HepG2 (cell line): ENCODE measurements around the gene HELZ2. TPM values are rescaled to one million over a fixed set of nuclear protein-coding genes. Genes with fewer than 3 reads are reported as not detected.

Experiments used
- AKAP8 ChIP-seq: sonication (generic); formaldehyde crosslinking; IDR thresholded peaks from 2 replicates; pipeline ENCODE4 v1.5.1; 2020; ENCODE audit warnings: mild to moderate bottlenecking, missing genetic modification reagents
- ARHGAP35 ChIP-seq: sonication (generic); formaldehyde crosslinking; IDR thresholded peaks from 2 replicates; pipeline ENCODE4 v1.9.0; 2022; ENCODE audit warnings: mild to moderate bottlenecking, inconsistent platforms, moderate library complexity, missing genetic modification reagents, borderline replicate concordance
- CEBPG ChIP-seq: IDR thresholded peaks from 2 replicates; pipeline ENCODE4 v1.6.1; 2016
- CREM ChIP-seq, 2 experiments: sonication (generic) in 1 of 2; formaldehyde crosslinking in 1 of 2; IDR thresholded peaks; 2 replicates each; pipeline versions ENCODE4 v1.4.0 to v1.6.1; 2016 to 2020; ENCODE audit warnings: antibody characterized with exemption in 1 of 2, mild to moderate bottlenecking in 1 of 2, missing genetic modification reagents in 1 of 2
- GATAD2A ChIP-seq: IDR thresholded peaks from 2 replicates; pipeline ENCODE4 v1.6.1; 2016
- GFI1 ChIP-seq: sonication (generic); formaldehyde crosslinking; IDR thresholded peaks from 2 replicates; pipeline ENCODE4 v1.5.0; 2020; ENCODE audit warnings: missing genetic modification reagents, mild to moderate bottlenecking, borderline replicate concordance
- MAFG ChIP-seq: sonication (generic); formaldehyde crosslinking; IDR thresholded peaks from 2 replicates; pipeline ENCODE4 v1.5.1; 2020; ENCODE audit warnings: mild to moderate bottlenecking, missing genetic modification reagents
- NCOA2 ChIP-seq: sonication (generic); formaldehyde crosslinking; IDR thresholded peaks from 2 replicates; pipeline ENCODE4 v1.8.0; 2022; ENCODE audit warnings: inconsistent platforms
- PRPF4 ChIP-seq: fragments of 200-400 bp; formaldehyde crosslinking; IDR thresholded peaks from 2 replicates; pipeline ENCODE4 v1.6.1; 2016; ENCODE audit warnings: low read length, low read depth; ENCODE audit not compliant: poor library complexity, severe bottlenecking
- RARA ChIP-seq: IDR thresholded peaks from 2 replicates; pipeline ENCODE4 v1.6.1; 2016; ENCODE audit warnings: missing genetic modification reagents, missing compliant biosample characterization
- SCMH1 ChIP-seq: sonication (generic); formaldehyde crosslinking; IDR thresholded peaks from 2 replicates; pipeline ENCODE4 v1.9.0; 2021; ENCODE audit warnings: missing genetic modification reagents, mild to moderate bottlenecking, borderline replicate concordance
- SIX1 ChIP-seq: sonication (generic); formaldehyde crosslinking; IDR thresholded peaks from 2 replicates; pipeline ENCODE4 v1.4.0; 2020; ENCODE audit warnings: missing genetic modification reagents, borderline replicate concordance
- SKI ChIP-seq: fragments of 450-650 bp; IDR thresholded peaks from one replicate; pipeline ENCODE4 v1.6.1; 2018; ENCODE audit warnings: mild to moderate bottlenecking; ENCODE audit not compliant: partially characterized antibody
- SNRNP70 ChIP-seq: fragments of 200-400 bp; formaldehyde crosslinking; IDR thresholded peaks from 2 replicates; pipeline ENCODE4 v1.6.1; 2017; ENCODE audit warnings: mild to moderate bottlenecking, low read depth, low read length, moderate library complexity
- SOX6 ChIP-seq, 2 experiments: fragments of 450-650 bp in 1 of 2; sonication (generic) in 1 of 2; formaldehyde crosslinking in 1 of 2; IDR thresholded peaks; 2 replicates each; pipeline versions ENCODE4 v1.4.0 to v1.6.1; 2017 to 2020; ENCODE audit warnings: antibody characterized with exemption in 1 of 2, mild to moderate bottlenecking in 1 of 2, missing genetic modification reagents in 1 of 2
- ZBTB7A ChIP-seq: sonication (generic); formaldehyde crosslinking; IDR thresholded peaks from 2 replicates; pipeline ENCODE4 v1.8.0; 2022; ENCODE audit warnings: mild to moderate bottlenecking, missing genetic modification reagents
- ZFP91 ChIP-seq: sonication (generic); formaldehyde crosslinking; IDR thresholded peaks from 2 replicates; pipeline ENCODE4 v1.9.0; 2022; ENCODE audit warnings: missing genetic modification reagents, mild to moderate bottlenecking, borderline replicate concordance
- ZFX ChIP-seq: sonication (generic); formaldehyde crosslinking; IDR thresholded peaks from 2 replicates; pipeline ENCODE4 v1.4.0; 2020; ENCODE audit warnings: mild to moderate bottlenecking, low read depth, missing genetic modification reagents, moderate library complexity
- ZKSCAN5 ChIP-seq: sonication (generic); formaldehyde crosslinking; IDR thresholded peaks from 2 replicates; pipeline ENCODE4 v1.5.1; 2020; ENCODE audit warnings: mild to moderate bottlenecking, missing genetic modification reagents
- ZMAT5 ChIP-seq: sonication (generic); formaldehyde crosslinking; IDR thresholded peaks from 2 replicates; pipeline ENCODE4 v1.5.0; 2020; ENCODE audit warnings: mild to moderate bottlenecking, low read depth, missing genetic modification reagents, borderline replicate concordance
- ZNF138 ChIP-seq: sonication (generic); formaldehyde crosslinking; IDR thresholded peaks from 2 replicates; pipeline ENCODE4 v1.5.0; 2020; ENCODE audit warnings: mild to moderate bottlenecking, low read depth, missing genetic modification reagents
- ZNF335 ChIP-seq: sonication (generic); formaldehyde crosslinking; IDR thresholded peaks from 2 replicates; pipeline ENCODE4 v1.4.0; 2020; ENCODE audit warnings: missing genetic modification reagents
- ZNF383 ChIP-seq: sonication (generic); formaldehyde crosslinking; IDR thresholded peaks from 2 replicates; pipeline ENCODE4 v1.4.0; 2020; ENCODE audit warnings: missing genetic modification reagents, mild to moderate bottlenecking, borderline replicate concordance
- ZNF567 ChIP-seq: sonication (generic); formaldehyde crosslinking; IDR thresholded peaks from 2 replicates; pipeline ENCODE4 v1.8.1; 2023; ENCODE audit warnings: mild to moderate bottlenecking, missing genetic modification reagents, borderline replicate concordance
- ZNF577 ChIP-seq: sonication (generic); formaldehyde crosslinking; IDR thresholded peaks from 2 replicates; pipeline ENCODE4 v1.4.0; 2020; ENCODE audit warnings: mild to moderate bottlenecking, low read depth, missing genetic modification reagents, borderline replicate concordance
- ZNF615 ChIP-seq: sonication (generic); formaldehyde crosslinking; IDR thresholded peaks from 2 replicates; pipeline ENCODE4 v1.5.0; 2020; ENCODE audit warnings: mild to moderate bottlenecking, missing genetic modification reagents, borderline replicate concordance
- polyA plus RNA-seq, 8 experiments: library from polyadenylated mRNA; depleted of rRNA in 3 of 8; stranded (reverse) in 7 of 8; unstranded in 1 of 8; fragments of >200 nt; fragmentation: Illumina TruSeq in 4 of 8; extraction: Trizol in 4 of 8; gene quantifications; 2 replicates each; pipeline versions ENCODE4 v1.2.1 to v1.2.3, GENCODE V29; 2011 to 2016; ENCODE audit warnings: low read depth in 4 of 8, missing spikeins in 1 of 8, mixed read lengths in 1 of 8; ENCODE audit not compliant: insufficient read depth in 1 of 8
- total RNA-seq, 5 experiments: library from RNA; depleted of rRNA; stranded (reverse); fragments of >200 nt; fragmentation: Illumina TruSeq; extraction: Trizol; gene quantifications; 2 replicates each; pipeline ENCODE4 v1.2.3, GENCODE V29; 2016; ENCODE audit warnings: low read depth in 1 of 5
- TF ChIP-seq, protein P1 (sequence below): sonication (generic); formaldehyde crosslinking; IDR thresholded peaks from 2 replicates; pipeline ENCODE4 v1.5.1; 2020; ENCODE audit warnings: missing genetic modification reagents, mild to moderate bottlenecking, borderline replicate concordance
- TF ChIP-seq, protein P2 (sequence below): sonication (generic); formaldehyde crosslinking; IDR thresholded peaks from 2 replicates; pipeline ENCODE4 v1.8.1; 2023; ENCODE audit warnings: missing genetic modification reagents, mild to moderate bottlenecking, borderline replicate concordance

HELZ2 gene
- total and polyA plus RNA-seq, 2 of the 13 experiments (the other 11 are each of a cell fraction or from before 2014, with no cell fraction given): 9.6 to 10.1 TPM

- no peak for TF ChIP-seq SOX6 (IDR thresholded peaks at IDR 0.05)
- TF ChIP-seq SOX6 (CRISPR knock-in tag; IDR thresholded peaks at IDR 0.05): no peak
- peak; percentile 41; the same call in 1 of the 2 replicates for TF ChIP-seq MAFG (CRISPR knock-in tag)
- peak; percentile 60; the same call in 1 of the 2 replicates for TF ChIP-seq ZNF577 (CRISPR knock-in tag)
- no peak for TF ChIP-seq ZNF383
- TF ChIP-seq SNRNP70: no peak
- TF ChIP-seq SIX1 (CRISPR knock-in tag): no peak
- TF ChIP-seq CEBPG: no peak
- no peak for TF ChIP-seq ZKSCAN5 (CRISPR knock-in tag)
- no peak for TF ChIP-seq ZNF615 (CRISPR knock-in tag)
- peak; percentile 89 for TF ChIP-seq ARHGAP35 (CRISPR knock-in tag)
- peak; percentile 70 for TF ChIP-seq ZFX
- TF ChIP-seq AKAP8 (CRISPR knock-in tag): peak; percentile 14; the same call in 1 of the 2 replicates
- no peak for TF ChIP-seq ZMAT5 (CRISPR knock-in tag)
- no peak for TF ChIP-seq GFI1 (CRISPR knock-in tag)
- no peak for TF ChIP-seq RARA (CRISPR knock-in tag)
- peak; percentile 47; the same call in 1 of the 2 replicates for TF ChIP-seq ZFP91
- no peak for TF ChIP-seq SCMH1 (CRISPR knock-in tag)
- no peak for TF ChIP-seq CREM (IDR thresholded peaks at IDR 0.05)
- TF ChIP-seq CREM (CRISPR knock-in tag; IDR thresholded peaks at IDR 0.05): no peak
- TF ChIP-seq SKI: no peak
- peak; percentile 91; the same call in 1 of the 2 replicates for TF ChIP-seq ZBTB7A (CRISPR knock-in tag)
- TF ChIP-seq ZNF138 (CRISPR knock-in tag): no peak
- TF ChIP-seq ZNF335 (CRISPR knock-in tag): 0 out of 2 replicates have a peak, but pooled peaks have one; percentile 37
- peak; percentile 12; the same call in 1 of the 2 replicates for TF ChIP-seq NCOA2 (CRISPR knock-in tag)
- peak; percentile 57 for TF ChIP-seq ZNF567
- TF ChIP-seq PRPF4: no peak
- TF ChIP-seq, protein P1, sequence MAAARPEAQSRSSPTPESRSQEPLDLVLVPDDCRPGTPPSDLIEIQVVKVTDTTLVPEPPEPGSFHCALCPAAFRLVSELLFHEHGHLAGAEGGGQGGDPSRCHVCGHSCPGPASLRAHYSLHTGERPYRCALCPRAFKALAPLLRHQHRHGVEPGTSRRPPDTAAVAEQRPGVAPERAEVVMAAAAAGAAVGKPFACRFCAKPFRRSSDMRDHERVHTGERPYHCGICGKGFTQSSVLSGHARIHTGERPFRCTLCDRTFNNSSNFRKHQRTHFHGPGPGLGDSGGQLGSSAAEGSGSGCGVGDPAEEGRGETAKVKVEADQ: no peak
- no peak for TF ChIP-seq GATAD2A (CRISPR knock-in tag)
- TF ChIP-seq, protein P2, sequence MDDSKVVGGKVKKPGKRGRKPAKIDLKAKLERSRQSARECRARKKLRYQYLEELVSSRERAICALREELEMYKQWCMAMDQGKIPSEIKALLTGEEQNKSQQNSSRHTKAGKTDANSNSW (CRISPR knock-in tag): no peak
Measured at GRCh38 chr20:63574156-63574828, at the start of gene HELZ2 (continued).
